Caco-2 (cell line): Measurements from ENCODE around the gene PKD2L1. TPM values are rescaled to one million over a fixed set of nuclear protein-coding genes. Genes with fewer than 3 reads are reported as not detected.

Experiments
- BruUV-seq: library from RNA; stranded (reverse); fragments of 400-500 nt; replicated peaks from 2 replicates; lab custom pipeline; 2021; lab: Mats Ljungman, UMichigan
- CTCF ChIA-PET: fragments of 300-600 bp; sonication (Branson Sonifier 250); formaldehyde crosslinking; loops from one replicate; lab custom pipeline; 2022; ENCODE audit warnings: antibody characterized with exemption; lab: Charles Lee
- POLR2A ChIA-PET: fragments of 300-600 bp; sonication (Branson Sonifier 250); formaldehyde crosslinking; loops from one replicate; lab custom pipeline; 2022; ENCODE audit warnings: antibody characterized with exemption; lab: Charles Lee
- DNase-seq, 2 experiments: peaks; one replicate each; pipeline versions ENCODE4 v3.0.0 to v3.0.0-alpha.2; 2020 to 2022
- H3K27me3 ChIP-seq: replicated peaks from 2 replicates; pipeline ENCODE4 v1.6.0; 2011; ENCODE audit warnings: low read length; ENCODE audit not compliant: control insufficient read depth, insufficient read depth
- H3K36me3 ChIP-seq: 2 replicates; pipeline ENCODE4 v1.5.1; 2011; ENCODE audit warnings: low read length; ENCODE audit not compliant: control insufficient read depth, insufficient read depth
- H3K4me1 ChIP-seq: fragments of 250-450 bp; sonication (Bioruptor Pico); 2 replicates; pipeline ENCODE4 v1.5.1; 2020; ENCODE audit warnings: mild to moderate bottlenecking
- H3K4me3 ChIP-seq: 2 replicates; pipeline ENCODE4 v1.5.1; 2011; ENCODE audit warnings: low read depth, mild to moderate bottlenecking, control low read depth, low read length
- H3K9me3 ChIP-seq: fragments of 250-450 bp; sonication (Bioruptor Pico); 2 replicates; pipeline ENCODE4 v1.5.1; 2020; ENCODE audit warnings: mild to moderate bottlenecking, moderate library complexity
- H3K27ac Mint-ChIP-seq: one replicate; pipeline ENCODE4 v1.8.0; 2022; ENCODE audit warnings: mixed read lengths; ENCODE audit not compliant: unreplicated experiment
- H3K27me3 Mint-ChIP-seq: one replicate; pipeline ENCODE4 v1.8.0; 2022; ENCODE audit warnings: mixed read lengths; ENCODE audit not compliant: insufficient read depth, unreplicated experiment
- H3K36me3 Mint-ChIP-seq: one replicate; pipeline ENCODE4 v1.8.0; 2022; ENCODE audit warnings: mild to moderate bottlenecking, mixed read lengths; ENCODE audit not compliant: insufficient read depth, unreplicated experiment
- H3K4me1 Mint-ChIP-seq: one replicate; pipeline ENCODE4 v1.8.0; 2022; ENCODE audit warnings: low read depth, mixed read lengths; ENCODE audit not compliant: unreplicated experiment
- H3K4me3 Mint-ChIP-seq: one replicate; pipeline ENCODE4 v1.8.0; 2022; ENCODE audit warnings: mild to moderate bottlenecking, moderate library complexity, mixed read lengths; ENCODE audit not compliant: unreplicated experiment
- H3K9me3 Mint-ChIP-seq: one replicate; pipeline ENCODE4 v1.8.0; 2022; ENCODE audit warnings: mixed read lengths; ENCODE audit not compliant: unreplicated experiment
- CTCF ChIP-seq, 2 experiments: fragments of 200-600 bp in 1 of 2; IDR thresholded peaks; 1 replicate in 1 of 2; 2 replicates in 1 of 2; pipeline versions ENCODE4 v1.5.1 to v1.8.0; 2011 to 2022; ENCODE audit warnings: antibody characterized with exemption in 1 of 2, control low read depth in 1 of 2, inconsistent platforms in 1 of 2, low read depth in 1 of 2, low read length in 1 of 2, mild to moderate bottlenecking in 1 of 2, moderate library complexity in 1 of 2; ENCODE audit not compliant: insufficient read depth in 1 of 2, severe bottlenecking in 1 of 2, unreplicated experiment in 1 of 2
- intact Hi-C: fragments of 100-400 bp; cut with micrococcal nuclease; formaldehyde crosslinking; loops from one replicate; pipeline ENCODE4 v1.10.0; 2022; ENCODE audit not compliant: unreplicated experiment
- total RNA-seq: library from RNA; stranded (reverse); gene quantifications from 2 replicates; pipeline ENCODE4 v1.2.3, GENCODE V29; 2022

The PKD2L1 gene
- total RNA-seq, 1 experiment from 2014 or later, result not detected

GRCh38 chr10:100359529-100360150 is 29.6 kb upstream of the PKD2L1 start:
- Mint-ChIP-seq H3K4me3 (peak overlapping the region; percentile 46), H3K4me1 (peaks cover 59% of the 10 kb centered on the region), H3K36me3 (peaks cover 92% of the 10 kb centered on the region), H3K27ac (peak overlapping the region; percentile 39), H3K27me3 (no peaks in the 10 kb centered on the region), H3K9me3 (peaks cover 9% of the 10 kb centered on the region)
- POLR2A ChIA-PET, result interaction anchor here (0.6 to 1.8 kb wide), 7 partner anchors 9 to 149 kb away, joined by 3 to 38 read pairs (median 7); partner anchors contain the start of gene SCD
- peak; percentile 74 to 80 for DNase-seq
- CTCF ChIA-PET, result interaction anchor here (0.7 to 2.1 kb wide), 7 partner anchors 11 to 159 kb away, joined by 3 to 10 read pairs (median 6); partner anchors contain the start of gene SCD
- no peaks in the 10 kb centered on the region for H3K9me3 ChIP-seq
- BruUV-seq, result no TSS peak
- no peak for TF ChIP-seq CTCF (IDR thresholded peaks at IDR 0.05; ENCODE audit: insufficient read depth in 1 of 2, low read depth in 1 of 2, low read length in 1 of 2, severe bottlenecking in 1 of 2, unreplicated experiment in 1 of 2)
- H3K4me3 ChIP-seq, result no peak overlapping the region
- intact Hi-C loops, result loop anchor here (1.0 to 2.0 kb wide), 3 partner anchors 13 to 17 kb away; partner anchors contain the start of gene SCD
- H3K36me3 ChIP-seq, result peaks cover 5% of the 10 kb centered on the region
- H3K27me3 ChIP-seq, result no peaks in the 10 kb centered on the region
- peaks cover 67% of the 10 kb centered on the region for H3K4me1 ChIP-seq

DNA sequence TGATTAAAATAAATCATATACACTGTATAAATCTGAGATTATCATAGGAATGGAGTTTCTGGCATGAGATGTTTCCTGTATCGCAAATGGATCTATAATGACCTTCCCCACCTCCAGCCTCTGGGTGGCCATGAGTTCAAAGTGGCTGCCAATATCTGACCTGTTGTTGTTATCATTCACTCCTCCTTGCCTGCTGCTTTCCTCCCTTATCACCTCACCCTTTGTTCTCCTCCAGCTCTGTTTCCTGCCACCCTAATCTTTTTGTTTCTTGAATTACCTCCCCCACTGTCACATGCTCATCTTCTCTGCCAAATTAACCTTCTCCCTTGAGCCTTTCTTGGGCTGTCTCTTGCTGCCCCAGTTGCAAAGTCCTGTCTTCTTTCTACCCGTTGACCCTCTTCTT is 29.0 kb upstream of the PKD2L1 start:
- Mint-ChIP-seq H3K27ac (peak overlapping the region; percentile 36), H3K27me3 (no peaks in the 10 kb centered on the region), H3K4me3 (peak overlapping the region; percentile 46), H3K36me3 (peaks cover 95% of the 10 kb centered on the region), H3K4me1 (peaks cover 62% of the 10 kb centered on the region), H3K9me3 (peaks cover 9% of the 10 kb centered on the region)
- BruUV-seq, result no TSS peak
- DNase-seq, result peak in 1 of 2 experiments; percentile 30
- intact Hi-C loops, result loop anchor here (1.0 kb wide), 2 partner anchors 14 to 17 kb away; no protein-coding TSS in a partner anchor
- CTCF ChIA-PET, result interaction anchor here (1.2 to 2.1 kb wide), 2 partner anchors 13 to 16 kb away, joined by 7 to 10 read pairs; partner anchors contain the start of gene SCD
- TF ChIP-seq CTCF (IDR thresholded peaks at IDR 0.05; ENCODE audit: insufficient read depth in 1 of 2, low read depth in 1 of 2, low read length in 1 of 2, severe bottlenecking in 1 of 2, unreplicated experiment in 1 of 2), result no peak
- Histone ChIP-seq H3K9me3 (no peaks in the 10 kb centered on the region), H3K36me3 (peaks cover 7% of the 10 kb centered on the region), H3K27me3 (no peaks in the 10 kb centered on the region), H3K4me1 (peaks cover 65% of the 10 kb centered on the region), H3K4me3 (no peak overlapping the region)
- POLR2A ChIA-PET, result interaction anchor here (0.9 to 1.8 kb wide), 5 partner anchors 10 to 15 kb away, joined by 4 to 38 read pairs (median 16); partner anchors contain the start of gene SCD

- intact Hi-C loops, result no loop called here
- no peak for DNase-seq
- Histone ChIP-seq H3K36me3 (peaks cover 10% of the 10 kb centered on the region), H3K9me3 (no peaks in the 10 kb centered on the region), H3K27me3 (no peaks in the 10 kb centered on the region), H3K4me1 (peaks cover 65% of the 10 kb centered on the region), H3K4me3 (no peak overlapping the region)
- ChIA-PET CTCF (no interaction called here), POLR2A (no interaction called here)
- TF ChIP-seq CTCF (IDR thresholded peaks at IDR 0.05; ENCODE audit: insufficient read depth in 1 of 2, low read depth in 1 of 2, low read length in 1 of 2, severe bottlenecking in 1 of 2, unreplicated experiment in 1 of 2), result no peak
- peaks cover 61% of the 10 kb centered on the region for H3K4me1 Mint-ChIP-seq
- H3K36me3 Mint-ChIP-seq, result peaks cover 95% of the 10 kb centered on the region
- BruUV-seq, result no TSS peak
- H3K9me3 Mint-ChIP-seq, result peaks cover 9% of the 10 kb centered on the region
- H3K27ac Mint-ChIP-seq, result no peak overlapping the region
- peak overlapping the region; percentile 3 for H3K4me3 Mint-ChIP-seq
- H3K27me3 Mint-ChIP-seq, result no peaks in the 10 kb centered on the region
These were observed 27.2 kb upstream of the PKD2L1 start for GRCh38 chr10:100357059-100357858.
